HG03575 (cell line): Measurements from ENCODE around the gene TNFRSF13B.
"Not testable (repeated sequence)": the region's sequence is repeated elsewhere in the genome, so short reads cannot be mapped to it uniquely, and the experiment has no call there.

Experiments
- ATAC-seq: cut with Tn5 transposase; IDR thresholded peaks from one replicate; pipeline ENCODE4 v1.9.1; 2021; ENCODE audit not compliant: unreplicated experiment, insufficient number of reproducible peaks, low FRiP score; ENCODE audit errors: extremely low read depth

TNFRSF13B gene

DNA sequence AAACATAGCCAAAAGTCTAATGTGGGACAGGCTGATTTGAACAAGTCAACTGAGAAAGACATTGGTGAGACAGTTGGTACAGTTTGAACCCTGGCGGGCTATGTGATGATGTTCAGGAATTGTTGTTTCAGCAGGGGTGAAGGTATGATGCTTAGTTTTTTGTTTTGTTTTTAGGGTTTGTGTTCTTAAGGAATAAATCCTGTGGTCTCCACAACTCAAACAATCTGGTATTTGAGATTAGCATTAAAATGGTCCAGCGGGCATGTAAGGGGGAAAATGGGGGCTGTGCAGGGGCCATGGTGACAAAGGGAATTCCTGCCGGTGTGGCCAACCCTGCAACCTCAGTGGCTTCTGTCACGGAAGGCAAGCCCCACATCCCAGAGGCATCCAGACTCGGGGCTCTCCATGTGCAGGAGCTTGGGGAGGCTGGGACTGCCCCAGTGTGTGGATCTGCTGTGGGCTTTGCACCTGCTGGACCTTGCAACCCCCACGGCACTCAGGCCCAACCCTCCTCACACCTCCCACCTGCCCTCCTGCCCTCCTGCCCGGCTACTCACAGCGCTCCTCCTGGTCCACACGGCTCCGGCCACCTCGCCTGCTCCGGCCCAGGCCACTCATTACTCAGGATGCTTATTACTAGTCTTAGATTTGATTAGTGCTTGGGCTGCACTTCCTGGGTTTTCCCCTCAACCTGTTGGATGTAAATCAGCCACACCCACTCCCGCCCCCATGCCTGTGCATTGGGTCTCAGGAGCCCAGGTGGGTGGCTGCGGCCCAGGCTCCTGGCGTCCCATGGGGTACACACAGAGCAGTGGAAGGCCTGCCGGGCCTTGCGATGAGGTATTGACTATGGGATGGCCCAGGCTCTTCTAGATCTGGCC lies at the start of gene TNFRSF13B:
Gene TNFRSF13B (minus strand): TSS at position 661 of the 881 bp plus-strand sequence. CDS start 43 bp downstream, at position 618.
- ATAC-seq, result no peak

- ATAC-seq, result no peak
Observed at GRCh38 chr17:17021194-17021863, 49.4 kb upstream of the TNFRSF13B start.

- no peak for ATAC-seq
Observed at GRCh38 chr17:17020821-17021193, 48.9 kb upstream of the TNFRSF13B start.

- no peak for ATAC-seq
Observed at GRCh38 chr17:17019891-17020456, 48.1 kb upstream of the TNFRSF13B start.

DNA sequence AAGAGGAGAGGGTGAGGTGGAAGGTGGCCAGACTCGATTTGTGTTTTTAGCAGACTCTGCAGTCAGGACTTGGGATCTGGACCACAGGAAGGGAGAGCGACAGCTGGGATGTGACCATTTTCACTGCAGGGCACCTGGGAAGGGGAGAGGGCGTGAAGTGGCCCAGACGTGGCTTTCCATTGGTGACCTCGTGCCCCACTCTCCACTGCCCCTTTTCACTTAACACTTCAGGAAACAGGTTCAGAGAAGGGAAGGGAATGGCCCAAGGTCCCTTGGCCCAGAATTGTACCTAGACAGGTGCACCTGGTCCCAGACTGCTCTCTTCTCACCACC lies 47.5 kb upstream of the TNFRSF13B start:
- ATAC-seq, result no peak

- no peak for ATAC-seq
Observed at GRCh38 chr17:17018612-17019429, 46.9 kb upstream of the TNFRSF13B start.

DNA sequence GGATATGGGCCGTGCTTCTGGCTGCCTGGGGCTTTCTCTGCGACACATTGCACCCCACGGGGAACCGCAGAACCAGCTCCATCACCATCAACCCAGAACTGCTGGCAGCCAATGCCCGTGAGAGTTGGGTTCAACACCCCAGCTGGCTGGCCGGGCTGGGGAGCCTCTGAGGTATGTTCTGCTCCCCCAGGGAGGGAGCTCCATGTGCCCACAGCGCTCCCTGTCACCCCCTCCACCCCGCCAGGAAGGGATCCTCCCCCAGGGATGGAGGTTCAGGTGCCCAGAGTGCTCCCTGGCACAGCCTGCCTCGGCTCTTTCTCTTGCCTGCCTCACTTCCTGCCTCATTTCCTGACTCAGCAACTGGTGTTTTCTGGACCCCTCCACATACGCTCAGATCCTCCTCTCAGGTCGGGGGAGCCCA lies 46.1 kb upstream of the TNFRSF13B start:
- no peak for ATAC-seq

DNA sequence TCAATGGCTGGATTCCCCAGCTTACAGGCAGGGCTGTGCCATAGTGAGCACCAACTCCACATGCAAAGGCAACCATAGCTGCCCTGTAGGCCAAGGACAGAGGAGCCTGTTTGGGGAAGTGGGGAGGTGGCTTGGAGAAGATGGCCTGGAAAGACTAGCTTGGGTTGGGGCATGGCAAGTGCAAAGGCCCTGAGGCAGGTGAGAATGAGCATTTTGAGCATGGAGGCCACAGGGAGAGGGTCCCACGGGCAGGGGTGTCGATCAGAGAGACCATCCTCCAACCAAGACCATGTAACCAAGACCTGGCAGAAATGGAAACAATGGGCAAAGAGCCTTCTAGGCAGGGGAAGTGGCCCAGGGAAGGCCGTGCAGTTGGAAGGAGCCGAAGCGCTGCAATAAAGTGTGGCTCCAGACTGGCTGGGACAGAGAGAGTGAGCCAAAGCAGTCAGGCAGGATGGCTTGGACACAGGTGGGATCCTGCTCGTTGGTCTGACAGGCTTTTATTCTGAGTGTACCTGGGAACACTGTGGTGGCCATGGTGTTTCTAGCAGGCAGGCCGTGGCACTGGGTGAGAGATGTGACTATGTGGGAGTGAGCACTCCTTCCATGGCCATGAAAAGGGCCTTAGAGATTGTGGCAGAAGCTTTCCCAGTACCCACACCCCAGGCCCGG lies 45.6 kb upstream of the TNFRSF13B start:
- no peak for ATAC-seq

DNA sequence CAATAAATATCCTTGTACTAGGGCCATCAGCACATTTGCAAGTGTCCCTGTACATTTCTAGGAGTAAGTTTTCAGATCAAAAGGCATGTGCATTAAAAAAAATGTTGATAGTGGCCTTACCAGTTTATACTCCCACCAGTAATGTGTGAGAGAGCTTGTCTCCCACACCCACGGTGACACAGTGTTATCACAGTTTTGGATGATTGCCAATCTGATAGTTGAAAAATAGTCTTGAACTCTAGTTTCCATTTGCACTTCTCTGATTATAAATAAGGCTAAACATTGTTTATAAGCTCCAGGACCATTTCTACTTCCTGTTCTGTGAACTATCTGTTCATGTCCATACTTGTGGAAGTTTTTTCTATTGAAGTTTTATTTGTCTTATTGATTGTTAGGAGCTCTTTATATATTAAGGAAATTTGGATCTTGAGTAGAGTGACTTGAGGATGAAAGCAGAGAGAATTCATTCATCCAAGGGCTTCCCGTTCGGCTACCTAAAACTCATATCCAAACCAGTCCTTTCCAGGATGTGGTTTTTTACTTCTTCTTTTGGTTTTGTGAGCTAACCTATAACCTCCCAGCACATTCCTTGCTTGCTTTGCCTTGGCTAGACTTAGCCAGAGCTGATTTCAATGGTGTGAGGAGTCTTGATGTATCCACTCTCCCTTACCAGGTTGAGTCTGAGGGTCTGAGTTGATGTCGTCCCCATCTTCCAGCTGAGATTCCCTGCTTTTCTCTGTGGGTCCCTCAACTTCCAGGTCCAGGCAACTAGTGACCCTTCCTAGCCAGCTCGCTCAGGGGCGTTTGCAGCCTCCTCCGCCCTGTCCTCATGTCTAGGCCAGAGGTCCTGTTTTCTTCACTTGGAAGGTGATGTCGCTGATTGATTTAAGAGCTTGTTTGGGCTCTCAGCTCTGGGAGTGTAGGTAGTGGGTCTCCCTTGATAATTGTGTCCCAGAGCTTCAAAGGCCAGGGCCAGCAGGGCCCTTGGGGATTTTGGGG lies 44.6 kb upstream of the TNFRSF13B start:
- ATAC-seq, result not testable (repeated sequence)

GRCh38 chr17:17015230-17015629 lies 43.3 kb upstream of the TNFRSF13B start:
- no peak for ATAC-seq

GRCh38 chr17:17014748-17015124 lies 42.8 kb upstream of the TNFRSF13B start:
- ATAC-seq, result not testable (repeated sequence)

GRCh38 chr17:17013828-17014747 lies 42.2 kb upstream of the TNFRSF13B start:
- ATAC-seq, result not testable (repeated sequence)

GRCh38 chr17:17011043-17011907 lies 39.4 kb upstream of the TNFRSF13B start:
- ATAC-seq, result not testable (repeated sequence)

DNA sequence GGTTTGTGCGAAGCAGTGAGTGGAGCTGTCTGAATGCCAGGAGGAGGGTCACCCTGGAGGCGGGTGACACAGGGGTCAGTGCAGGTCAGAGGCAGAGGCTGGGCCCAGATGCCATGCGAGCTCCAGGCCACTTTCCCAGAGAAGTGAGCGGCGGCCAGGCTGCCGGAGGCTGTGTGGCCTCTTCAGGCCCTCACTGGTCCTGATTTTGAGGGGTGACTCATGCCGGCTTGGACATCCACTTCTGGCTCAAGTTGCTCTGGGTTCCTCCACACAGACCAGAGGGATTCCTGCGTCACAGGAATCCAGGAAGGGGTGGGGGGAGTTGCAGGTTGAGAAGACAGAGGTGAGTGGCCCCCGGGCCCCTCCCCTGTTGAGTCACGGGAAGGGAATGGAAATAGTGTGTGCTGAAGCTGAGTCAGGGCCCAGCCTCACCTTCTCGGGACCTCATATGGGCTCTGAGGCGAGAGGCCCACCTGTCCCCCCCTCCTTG lies 38.7 kb upstream of the TNFRSF13B start:
- ATAC-seq, result not testable (repeated sequence)

GRCh38 chr17:17009972-17010371 lies 38.1 kb upstream of the TNFRSF13B start:
- not testable (repeated sequence) for ATAC-seq
